ENCODE data around the gene CXCL1. TPM values are rescaled to one million over a fixed set of nuclear protein-coding genes. Genes with fewer than 3 reads are reported as not detected.

Gene CXCL1
- total RNA-seq, 1 experiment from 2014 or later, result 0.85 TPM

- TF ChIP-seq ARID4B (CRISPR knock-in tag; IDR thresholded peaks at IDR 0.05; ENCODE audit: borderline replicate concordance) (no peak), ZBTB21 (CRISPR knock-in tag; IDR thresholded peaks at IDR 0.05; ENCODE audit: borderline replicate concordance) (no peak), PREB (CRISPR knock-in tag; IDR thresholded peaks at IDR 0.05; ENCODE audit: borderline replicate concordance) (no peak), ZNF219 (CRISPR knock-in tag; IDR thresholded peaks at IDR 0.05; ENCODE audit: borderline replicate concordance) (no peak), HMGXB4 (CRISPR knock-in tag; IDR thresholded peaks at IDR 0.05) (no peak), E2F5 (CRISPR knock-in tag; IDR thresholded peaks at IDR 0.05) (no peak), ESRRA (CRISPR knock-in tag; IDR thresholded peaks at IDR 0.05; ENCODE audit: borderline replicate concordance) (no peak), TEAD4 (CRISPR knock-in tag; IDR thresholded peaks at IDR 0.05) (no peak), NR3C1 (CRISPR knock-in tag; conservative IDR thresholded peaks at IDR 0.05; ENCODE audit: low read depth) (no peak), ZBTB43 (CRISPR knock-in tag; IDR thresholded peaks at IDR 0.05) (no peak), CDX4 (CRISPR knock-in tag; IDR thresholded peaks at IDR 0.05; ENCODE audit: borderline replicate concordance) (no peak)
- no peak for DNase-seq (ENCODE audit: low spot score)
- H3K36me3 Mint-ChIP-seq, result no peaks in the 10 kb centered on the region
- no peak overlapping the region for H3K27ac Mint-ChIP-seq
- H3K27me3 Mint-ChIP-seq (ENCODE audit: low read depth), result no peaks in the 10 kb centered on the region
- ChIA-PET CTCF (no interaction called here), POLR2A (no interaction called here)
- peaks cover 3% of the 10 kb centered on the region; the same call in 1 of the 2 replicates for H3K9me3 Mint-ChIP-seq
- no peak overlapping the region for H3K4me3 Mint-ChIP-seq
- no peaks in the 10 kb centered on the region for H3K4me1 Mint-ChIP-seq
- ATAC-seq, result no peak
These were observed 47.9 kb downstream of the CXCL1 start for GRCh38 chr4:73917081-73917501.

GRCh38 chr4:73918058-73918457 lies 48.9 kb downstream of the CXCL1 start:
- CTCF ChIA-PET, result no interaction called here
- POLR2A ChIA-PET, result no interaction called here
- ATAC-seq (no peak), DNase-seq (ENCODE audit: low spot score) (no peak)
- Mint-ChIP-seq H3K9me3 (peaks cover 3% of the 10 kb centered on the region; the same call in 1 of the 2 replicates), H3K4me1 (no peaks in the 10 kb centered on the region), H3K27me3 (ENCODE audit: low read depth) (no peaks in the 10 kb centered on the region), H3K4me3 (no peak overlapping the region), H3K27ac (no peak overlapping the region), H3K36me3 (no peaks in the 10 kb centered on the region)
- TF ChIP-seq ZNF425 (CRISPR knock-in tag; conservative IDR thresholded peaks at IDR 0.05), result no peak
- no peak for TF ChIP-seq ERG (CRISPR knock-in tag; IDR thresholded peaks at IDR 0.05)
- no peak for TF ChIP-seq ELF4 (CRISPR knock-in tag; IDR thresholded peaks at IDR 0.05; ENCODE audit: low read depth)
- no peak for TF ChIP-seq RORB (CRISPR knock-in tag; IDR thresholded peaks at IDR 0.05)
- no peak for TF ChIP-seq E2F4 (CRISPR knock-in tag; IDR thresholded peaks at IDR 0.05; ENCODE audit: borderline replicate concordance, low read depth)

Data from WTC11 (cell line).